EL (cell line): ENCODE data around the gene GON4L.
"Not testable (repeated sequence)": the region's sequence is repeated elsewhere in the genome, so short reads cannot be mapped to it uniquely, and the experiment has no call there.

Source experiments
- DNase-seq: peaks from one replicate; pipeline ENCODE4 v3.0.0-alpha.2; 2016

GON4L gene, protein sequence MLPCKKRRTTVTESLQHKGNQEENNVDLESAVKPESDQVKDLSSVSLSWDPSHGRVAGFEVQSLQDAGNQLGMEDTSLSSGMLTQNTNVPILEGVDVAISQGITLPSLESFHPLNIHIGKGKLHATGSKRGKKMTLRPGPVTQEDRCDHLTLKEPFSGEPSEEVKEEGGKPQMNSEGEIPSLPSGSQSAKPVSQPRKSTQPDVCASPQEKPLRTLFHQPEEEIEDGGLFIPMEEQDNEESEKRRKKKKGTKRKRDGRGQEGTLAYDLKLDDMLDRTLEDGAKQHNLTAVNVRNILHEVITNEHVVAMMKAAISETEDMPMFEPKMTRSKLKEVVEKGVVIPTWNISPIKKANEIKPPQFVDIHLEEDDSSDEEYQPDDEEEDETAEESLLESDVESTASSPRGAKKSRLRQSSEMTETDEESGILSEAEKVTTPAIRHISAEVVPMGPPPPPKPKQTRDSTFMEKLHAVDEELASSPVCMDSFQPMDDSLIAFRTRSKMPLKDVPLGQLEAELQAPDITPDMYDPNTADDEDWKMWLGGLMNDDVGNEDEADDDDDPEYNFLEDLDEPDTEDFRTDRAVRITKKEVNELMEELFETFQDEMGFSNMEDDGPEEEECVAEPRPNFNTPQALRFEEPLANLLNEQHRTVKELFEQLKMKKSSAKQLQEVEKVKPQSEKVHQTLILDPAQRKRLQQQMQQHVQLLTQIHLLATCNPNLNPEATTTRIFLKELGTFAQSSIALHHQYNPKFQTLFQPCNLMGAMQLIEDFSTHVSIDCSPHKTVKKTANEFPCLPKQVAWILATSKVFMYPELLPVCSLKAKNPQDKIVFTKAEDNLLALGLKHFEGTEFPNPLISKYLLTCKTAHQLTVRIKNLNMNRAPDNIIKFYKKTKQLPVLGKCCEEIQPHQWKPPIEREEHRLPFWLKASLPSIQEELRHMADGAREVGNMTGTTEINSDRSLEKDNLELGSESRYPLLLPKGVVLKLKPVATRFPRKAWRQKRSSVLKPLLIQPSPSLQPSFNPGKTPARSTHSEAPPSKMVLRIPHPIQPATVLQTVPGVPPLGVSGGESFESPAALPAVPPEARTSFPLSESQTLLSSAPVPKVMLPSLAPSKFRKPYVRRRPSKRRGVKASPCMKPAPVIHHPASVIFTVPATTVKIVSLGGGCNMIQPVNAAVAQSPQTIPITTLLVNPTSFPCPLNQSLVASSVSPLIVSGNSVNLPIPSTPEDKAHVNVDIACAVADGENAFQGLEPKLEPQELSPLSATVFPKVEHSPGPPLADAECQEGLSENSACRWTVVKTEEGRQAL (N-terminal part only)

DNA sequence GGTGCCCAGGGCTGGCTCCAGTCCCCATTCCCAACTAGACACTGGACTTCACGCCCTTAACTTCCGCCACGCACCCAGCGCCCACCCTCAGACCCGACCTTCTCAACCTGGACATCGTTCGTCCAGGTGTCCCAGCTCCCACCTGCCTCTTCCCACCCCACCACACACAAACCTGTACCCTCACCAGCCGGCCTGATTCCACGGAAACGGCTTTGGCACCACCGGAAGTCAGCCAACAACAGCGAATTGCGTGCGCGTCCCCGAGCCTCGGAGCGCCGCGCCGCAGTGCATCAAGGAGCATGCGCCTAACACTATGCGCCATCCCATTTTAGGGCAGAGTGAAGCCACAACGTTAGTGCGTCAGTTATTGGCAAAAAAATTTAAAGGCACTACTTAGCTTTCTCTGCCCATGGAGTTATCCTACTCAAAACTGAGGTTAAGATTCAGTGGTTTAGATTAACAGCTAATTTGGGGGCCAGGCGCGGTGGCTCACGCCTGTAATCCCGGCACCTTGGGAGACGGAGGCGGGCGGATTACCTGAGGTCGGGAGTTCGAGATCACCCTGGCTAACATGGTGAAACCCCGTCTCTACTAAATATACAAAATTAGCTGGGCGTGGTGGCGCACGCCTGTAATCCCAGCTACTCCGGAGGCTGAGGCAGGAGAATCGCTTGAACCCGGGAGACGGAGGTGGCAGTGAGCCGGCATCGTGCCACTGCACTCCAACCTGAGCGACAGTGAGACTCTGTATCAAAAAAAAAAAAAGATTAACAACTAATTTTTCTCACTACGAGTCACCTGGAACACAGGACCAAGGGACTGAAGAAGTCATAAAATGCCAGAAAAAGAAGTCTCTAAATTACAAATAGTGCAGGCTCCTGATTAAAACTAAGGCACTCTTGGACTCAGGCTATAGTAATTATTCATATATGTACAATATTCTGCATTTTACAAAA, at the start of gene GON4L:
GON4L (minus strand) TSS at position 240 of the 956 bp plus-strand sequence. CDS start 3,434 bp downstream, outside the sequence.
- peak; percentile 91 for DNase-seq

GRCh38 chr1:155904261-155904660, 47.2 kb upstream of the GON4L start:
- no peak for DNase-seq

DNA sequence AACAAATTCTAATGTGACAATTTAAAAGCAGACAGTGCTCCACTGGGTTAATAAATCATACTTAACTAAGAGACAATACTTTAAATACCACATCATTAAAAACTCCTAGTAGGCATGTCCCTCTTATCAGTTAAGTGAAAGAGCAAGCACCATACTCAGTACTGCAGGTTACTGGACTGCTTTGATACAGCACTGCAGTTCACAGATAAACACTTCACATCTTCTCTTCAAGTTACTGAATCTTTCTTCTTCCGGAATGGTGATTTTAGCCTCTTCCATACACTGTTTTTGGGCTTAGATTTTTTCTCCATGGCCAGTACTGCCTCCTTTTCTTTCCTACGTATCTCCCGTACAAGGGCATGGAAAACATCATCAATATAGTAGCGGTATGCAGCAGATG, 43.1 kb upstream of the GON4L start:
- no peak for DNase-seq

DNA sequence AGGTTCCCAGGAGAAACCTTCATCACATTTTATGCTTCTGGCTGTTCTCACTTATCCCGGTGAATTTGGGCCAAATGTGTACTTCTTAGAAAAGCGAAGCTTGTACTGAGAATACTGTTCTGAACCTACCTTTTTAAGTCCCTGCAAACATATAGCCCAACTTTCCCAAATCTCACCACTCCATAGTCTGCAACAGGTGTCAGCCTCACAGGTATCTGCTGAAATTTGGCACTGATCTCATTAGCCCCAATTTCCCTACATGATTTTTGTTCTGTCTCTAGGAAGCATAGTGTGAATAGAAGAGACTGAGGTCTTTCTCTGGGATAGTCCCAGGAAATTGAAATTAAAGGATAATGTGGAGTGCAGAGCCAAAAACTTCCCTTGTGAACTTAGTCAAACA, 42.7 kb upstream of the GON4L start:
- DNase-seq = no peak

DNA sequence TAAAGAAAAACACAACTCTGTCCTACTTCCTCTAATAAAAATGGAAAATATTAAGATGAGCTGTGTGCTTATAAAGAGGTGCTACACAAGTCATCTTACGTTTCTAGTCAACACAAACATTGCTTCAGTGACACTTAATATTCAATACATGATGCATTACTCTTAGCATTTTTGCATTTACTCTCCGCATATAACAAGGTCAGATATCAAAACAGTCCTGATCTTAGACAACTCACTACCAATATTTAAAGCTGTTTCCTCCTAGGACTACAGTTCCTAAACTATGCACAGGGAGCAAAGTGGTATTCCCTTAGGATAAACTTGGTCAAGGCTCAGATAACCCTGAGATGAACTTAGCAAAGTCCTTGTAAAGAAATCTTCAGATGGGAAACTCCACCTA, 41.9 kb upstream of the GON4L start:
- no peak for DNase-seq

DNA sequence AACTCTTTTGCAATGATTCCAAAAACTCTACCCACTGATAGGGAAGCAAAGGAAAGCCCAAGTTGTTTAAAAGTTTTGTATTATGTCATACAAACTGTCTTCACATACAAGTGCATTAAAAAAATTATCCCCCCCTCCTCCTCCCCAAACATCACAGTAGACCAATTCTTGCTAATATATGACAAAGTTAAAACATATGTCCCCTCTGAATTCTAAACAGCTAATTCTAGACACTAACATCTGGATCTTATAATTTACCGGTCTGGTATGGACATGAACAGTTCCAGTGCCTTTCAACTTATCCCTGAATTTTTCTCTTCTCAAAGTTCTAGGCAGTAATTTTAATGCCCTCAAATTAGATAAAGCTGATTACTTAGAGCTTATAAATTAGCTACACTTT, 40.7 kb upstream of the GON4L start:
- no peak for DNase-seq

DNA sequence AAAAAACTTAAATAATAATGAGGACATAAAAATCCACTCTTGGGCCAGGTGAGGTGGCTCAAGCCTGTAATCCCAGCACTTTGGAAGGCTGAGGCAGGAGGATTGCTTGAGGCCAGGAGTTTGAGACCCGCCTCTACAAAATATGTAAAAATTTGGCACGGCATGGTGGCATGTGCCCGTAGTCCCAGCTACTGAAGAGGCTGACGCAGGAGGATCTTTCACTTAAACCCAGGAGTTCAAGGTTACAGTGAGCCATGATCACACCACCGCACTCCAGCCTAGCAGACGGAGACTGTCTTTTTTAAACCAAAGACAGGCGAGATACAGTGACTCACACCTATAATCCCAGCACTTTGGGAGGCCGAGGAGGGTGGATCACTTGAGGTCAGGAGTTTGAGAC, 39.5 kb upstream of the GON4L start:
- not testable (repeated sequence) for DNase-seq

DNA sequence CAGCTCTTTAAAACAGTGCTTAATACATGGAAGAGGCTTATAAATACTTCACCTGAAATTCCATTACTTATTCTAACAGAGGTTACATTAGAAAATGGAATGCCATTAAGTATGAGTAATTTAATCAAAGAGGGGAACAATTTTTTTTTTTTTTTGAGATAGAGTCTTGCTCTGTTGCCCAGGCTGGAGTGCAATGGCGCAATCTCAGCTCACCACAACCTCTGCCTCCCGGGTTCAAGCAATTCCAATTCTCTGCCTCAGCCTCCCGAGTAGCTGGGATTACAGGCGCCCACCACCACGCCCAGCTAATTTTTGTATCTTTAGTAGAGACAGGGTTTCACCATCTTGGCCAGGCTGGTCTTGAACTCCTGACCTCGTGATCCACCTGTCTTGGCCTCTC, 38.6 kb upstream of the GON4L start:
- not testable (repeated sequence) for DNase-seq

DNA sequence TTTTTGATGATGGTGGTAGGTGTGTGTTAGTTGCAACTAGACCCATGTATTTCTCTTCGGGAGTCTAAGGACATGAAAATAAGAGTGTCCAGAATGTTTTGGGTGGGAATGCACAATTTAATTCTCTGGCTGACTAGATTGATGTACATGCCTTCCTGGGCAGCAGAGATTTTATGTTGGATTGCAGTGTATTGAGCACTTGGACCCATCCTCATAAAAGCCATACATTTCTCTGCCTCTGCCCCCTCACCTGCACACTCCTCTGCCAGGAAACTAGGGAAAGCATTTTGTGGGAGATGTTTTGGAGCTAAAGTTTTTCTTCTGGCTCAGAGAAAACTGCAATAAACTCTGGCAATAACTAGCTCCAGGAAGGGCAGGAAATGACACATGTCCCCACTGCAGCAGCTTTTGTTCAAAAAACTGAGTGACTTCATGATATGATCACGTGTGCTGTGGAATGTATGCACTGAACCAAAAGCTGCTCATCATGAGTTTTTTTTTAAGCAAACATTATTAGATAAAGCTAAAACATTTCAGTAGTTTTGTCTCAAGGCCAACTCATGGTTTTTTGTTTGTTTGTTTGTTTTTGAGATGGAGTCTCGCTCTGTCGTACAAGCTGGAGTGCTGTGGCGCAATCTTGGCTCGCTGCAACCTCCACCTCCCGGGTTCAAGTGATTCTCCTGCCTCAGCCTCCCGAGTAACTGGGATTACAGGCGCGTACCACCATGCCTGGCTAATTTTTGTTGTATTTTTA, 36.6 kb upstream of the GON4L start:
- DNase-seq = peak; percentile 91

DNA sequence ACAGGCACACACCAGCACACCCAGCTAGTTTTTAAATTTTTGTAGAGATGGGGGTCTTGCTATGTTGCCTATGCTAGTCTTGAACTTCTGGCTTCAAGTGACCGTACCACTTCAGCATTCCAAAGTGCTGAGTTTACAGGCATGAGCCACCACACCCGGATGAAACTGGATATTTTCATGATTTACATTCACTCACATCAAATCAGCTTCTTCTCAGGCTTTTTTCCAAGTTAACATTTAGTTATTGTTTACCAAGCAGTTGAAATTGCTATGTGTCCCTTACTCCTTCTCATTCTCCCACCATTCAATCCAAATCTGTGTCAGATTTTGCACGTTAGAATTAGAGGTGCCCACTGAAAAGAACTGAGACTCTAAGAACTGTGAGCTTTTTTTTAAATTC, 35.8 kb upstream of the GON4L start:
- DNase-seq = peak; percentile 82

DNA sequence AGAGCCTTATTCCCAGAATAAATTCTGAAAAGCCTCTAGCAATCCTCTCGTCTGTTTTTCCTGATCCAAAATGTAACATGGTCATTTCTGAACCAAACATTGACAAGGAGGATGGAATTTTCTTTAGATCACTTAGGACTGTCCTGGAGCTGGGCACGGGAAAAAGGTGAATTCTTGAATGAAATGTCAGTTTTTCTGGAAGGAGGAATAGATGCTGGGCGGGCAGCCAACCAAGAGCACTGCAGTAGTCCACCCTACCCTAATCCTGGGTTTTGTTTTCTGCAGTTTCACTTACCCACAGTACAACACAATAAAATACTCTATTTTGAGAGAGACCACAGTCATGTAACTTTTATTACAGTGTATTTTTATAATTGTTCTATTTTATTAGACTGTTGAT, 33.2 kb upstream of the GON4L start:
- no peak for DNase-seq

DNA sequence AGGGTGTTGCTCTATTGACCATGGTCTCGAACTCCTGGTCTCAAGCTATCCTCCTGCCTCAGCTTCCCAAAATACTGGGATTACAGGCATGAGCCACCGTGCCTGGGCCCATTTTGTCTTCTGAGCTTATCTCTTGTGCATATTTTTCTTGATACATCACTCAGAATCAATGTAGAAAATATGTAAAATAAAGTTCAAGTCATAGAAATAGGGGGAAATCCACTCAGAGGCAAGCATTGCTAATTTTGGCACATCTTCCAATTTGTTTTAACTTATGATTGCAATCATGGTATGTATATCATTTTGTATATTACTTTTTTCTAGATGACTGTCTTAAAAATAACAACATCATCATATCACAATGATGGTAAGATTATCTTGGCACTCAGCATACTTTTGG, 32.6 kb upstream of the GON4L start:
- DNase-seq = peak; percentile 58

GRCh38 chr1:155888481-155888880, 31.5 kb upstream of the GON4L start:
- DNase-seq = no peak

DNA sequence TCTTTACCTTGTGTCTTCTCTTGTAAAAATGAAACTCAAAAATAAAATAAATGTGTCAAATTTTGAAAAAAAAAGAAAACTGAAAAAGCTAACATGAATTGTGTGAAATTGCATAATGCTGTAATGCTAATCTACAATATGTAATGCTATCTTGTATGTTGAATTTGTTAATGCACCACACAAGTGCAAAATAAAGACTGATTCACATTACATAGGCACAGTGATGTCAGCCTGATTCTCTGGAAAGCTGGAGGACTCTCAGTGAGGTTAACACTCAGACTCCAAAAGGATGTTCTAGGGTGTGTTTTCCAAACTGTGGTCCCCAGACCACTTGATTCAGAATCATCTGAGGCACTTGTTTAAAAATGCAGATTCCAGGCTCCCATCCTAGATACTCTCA, 28.0 kb upstream of the GON4L start:
- DNase-seq = no peak

DNA sequence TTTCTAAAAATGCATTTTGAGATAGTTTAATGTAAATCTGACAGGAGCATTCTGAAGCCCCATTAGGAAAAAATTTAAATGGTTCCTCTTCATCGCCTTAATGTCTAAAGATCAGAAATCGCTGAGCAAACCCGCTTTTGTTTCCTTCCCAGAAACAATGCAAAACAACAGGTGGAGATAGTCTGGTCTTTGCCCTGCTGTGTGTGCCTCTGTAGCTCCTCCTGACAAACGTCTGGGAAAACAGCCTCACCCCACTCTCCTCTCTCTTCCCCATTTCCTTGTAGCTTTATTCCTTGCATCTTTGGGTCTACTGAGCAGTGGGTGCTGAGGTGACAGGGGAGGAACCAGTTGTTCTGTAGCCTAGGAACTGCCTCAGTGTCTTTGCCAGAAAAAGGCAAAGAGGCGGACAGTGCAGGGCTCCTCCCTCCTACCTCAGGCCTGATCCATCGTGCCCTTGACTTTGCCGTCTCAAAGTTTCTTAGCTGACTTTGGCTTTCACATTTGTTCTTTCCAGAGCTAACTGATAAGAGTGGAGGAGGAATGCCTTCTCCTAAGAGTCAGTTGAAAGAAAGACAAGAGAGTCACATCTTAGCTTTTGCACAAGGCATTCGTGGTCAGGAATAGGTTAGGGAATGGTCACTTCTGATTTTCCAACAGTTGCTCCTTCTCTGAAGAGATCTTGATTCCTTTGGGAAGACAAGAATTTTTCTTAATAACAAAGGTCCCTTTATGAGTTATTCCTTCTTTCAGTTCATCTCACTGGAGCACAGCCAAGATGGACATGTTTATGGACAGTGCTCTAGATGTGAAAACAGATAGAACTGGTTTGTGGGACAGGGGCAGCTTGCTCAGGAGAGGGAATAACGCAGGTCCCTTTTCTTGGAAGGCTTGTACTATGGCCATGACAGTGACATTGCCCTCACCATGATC, 27.3 kb upstream of the GON4L start:
- DNase-seq = peak; percentile 27

- DNase-seq = no peak
Observed at GRCh38 chr1:155882766-155883165, 25.8 kb upstream of the GON4L start.

DNA sequence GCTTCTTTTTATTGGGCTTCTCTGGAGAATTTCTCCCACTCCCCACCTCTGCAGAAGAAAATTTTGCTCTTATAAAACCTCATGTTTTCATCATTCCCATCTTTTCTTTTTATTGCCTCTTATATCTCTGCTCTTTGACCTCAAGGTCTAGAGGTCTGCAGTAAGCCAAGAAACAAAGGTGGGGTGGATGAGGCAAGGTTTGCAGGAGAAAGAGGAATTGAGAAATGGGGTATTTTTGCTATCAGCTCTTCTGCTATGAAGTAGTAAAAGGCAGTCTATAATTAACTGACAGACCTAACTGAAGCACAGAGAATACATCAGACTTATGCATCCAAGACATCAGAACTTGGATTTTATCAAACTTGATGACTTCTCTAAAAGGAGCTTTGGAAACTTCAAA, 25.2 kb upstream of the GON4L start:
- no peak for DNase-seq

DNA sequence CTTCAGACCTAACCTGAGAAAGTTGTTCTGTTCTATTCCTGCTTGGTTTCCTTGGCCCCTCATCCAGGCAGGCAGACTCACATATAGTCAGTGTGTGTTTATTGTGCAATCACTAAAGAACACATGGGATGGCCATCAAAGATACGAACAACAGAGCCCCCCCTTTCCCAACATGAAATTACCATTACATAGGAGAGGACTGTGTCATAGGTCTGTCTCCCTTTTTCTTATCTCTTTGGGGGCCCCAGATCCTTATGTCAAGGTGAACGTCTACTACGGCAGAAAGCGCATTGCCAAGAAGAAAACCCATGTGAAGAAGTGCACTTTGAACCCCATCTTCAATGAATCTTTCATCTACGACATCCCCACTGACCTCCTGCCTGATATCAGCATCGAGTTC, 23.9 kb upstream of the GON4L start:
- DNase-seq = no peak

DNA sequence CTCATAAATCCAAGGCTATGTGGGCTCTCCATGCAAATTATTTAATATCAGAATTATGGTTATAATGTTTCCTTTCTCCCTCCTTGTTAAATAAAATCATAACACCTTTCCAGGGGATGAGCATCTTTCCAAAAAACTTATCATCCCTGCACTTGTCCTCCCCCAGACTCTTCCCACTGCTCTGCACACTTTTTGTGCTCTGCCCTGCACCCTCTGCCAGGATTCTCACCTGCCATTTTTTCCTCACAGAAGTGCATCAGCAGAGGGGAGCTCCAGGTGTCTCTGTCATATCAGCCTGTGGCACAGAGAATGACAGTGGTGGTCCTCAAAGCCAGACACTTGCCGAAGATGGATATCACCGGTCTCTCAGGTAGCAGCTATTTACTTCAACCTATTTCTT, 23.2 kb upstream of the GON4L start:
- DNase-seq = no peak

DNA sequence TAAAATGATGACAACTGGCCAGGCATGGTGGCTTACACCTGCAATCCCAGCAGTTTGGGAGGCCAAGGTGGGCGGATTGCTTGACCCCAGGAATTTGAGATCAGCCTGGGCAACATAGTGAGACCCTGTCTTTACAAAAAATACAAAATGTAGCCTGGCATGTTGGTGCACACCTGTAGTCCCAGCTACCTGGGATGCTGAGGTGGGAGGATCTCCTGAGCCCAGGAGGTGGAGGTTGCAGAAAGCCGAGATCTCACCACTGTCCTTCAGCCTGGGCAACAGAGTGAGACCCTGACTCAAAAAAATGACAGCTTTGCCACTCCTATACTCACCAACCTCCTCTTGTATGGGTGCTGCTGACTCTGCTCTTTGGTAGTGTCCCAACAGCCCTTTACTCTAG, 20.9 kb upstream of the GON4L start:
- no peak for DNase-seq
